ENCODE measurements around the gene AGK.

DNA sequence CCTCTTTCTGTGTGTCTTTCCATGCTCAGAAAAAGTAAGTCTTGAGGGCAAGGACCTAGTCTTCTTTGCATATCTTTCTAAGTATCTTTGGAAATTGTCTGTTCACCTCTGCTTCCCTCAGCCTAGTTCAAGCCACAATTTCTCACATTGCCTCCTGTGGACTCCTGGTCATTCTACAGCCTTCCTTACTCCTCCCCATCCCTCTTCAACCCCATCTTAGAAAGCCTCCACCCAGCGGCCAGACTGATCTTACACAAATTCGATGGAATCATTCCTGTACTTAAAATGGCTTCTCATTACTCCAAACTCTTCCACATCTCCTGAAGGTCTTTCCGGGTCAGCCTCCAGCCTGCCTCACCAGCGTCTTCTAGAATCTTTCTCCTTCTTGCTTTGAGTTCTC, 24.1 kb upstream of the AGK start:
- TF ChIP-seq, protein P1, sequence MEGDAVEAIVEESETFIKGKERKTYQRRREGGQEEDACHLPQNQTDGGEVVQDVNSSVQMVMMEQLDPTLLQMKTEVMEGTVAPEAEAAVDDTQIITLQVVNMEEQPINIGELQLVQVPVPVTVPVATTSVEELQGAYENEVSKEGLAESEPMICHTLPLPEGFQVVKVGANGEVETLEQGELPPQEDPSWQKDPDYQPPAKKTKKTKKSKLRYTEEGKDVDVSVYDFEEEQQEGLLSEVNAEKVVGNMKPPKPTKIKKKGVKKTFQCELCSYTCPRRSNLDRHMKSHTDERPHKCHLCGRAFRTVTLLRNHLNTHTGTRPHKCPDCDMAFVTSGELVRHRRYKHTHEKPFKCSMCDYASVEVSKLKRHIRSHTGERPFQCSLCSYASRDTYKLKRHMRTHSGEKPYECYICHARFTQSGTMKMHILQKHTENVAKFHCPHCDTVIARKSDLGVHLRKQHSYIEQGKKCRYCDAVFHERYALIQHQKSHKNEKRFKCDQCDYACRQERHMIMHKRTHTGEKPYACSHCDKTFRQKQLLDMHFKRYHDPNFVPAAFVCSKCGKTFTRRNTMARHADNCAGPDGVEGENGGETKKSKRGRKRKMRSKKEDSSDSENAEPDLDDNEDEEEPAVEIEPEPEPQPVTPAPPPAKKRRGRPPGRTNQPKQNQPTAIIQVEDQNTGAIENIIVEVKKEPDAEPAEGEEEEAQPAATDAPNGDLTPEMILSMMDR (IDR thresholded peaks at IDR 0.05) = no peak
- no peak for TF ChIP-seq EZH2 (IDR thresholded peaks at IDR 0.05; ENCODE audit: borderline replicate concordance, insufficient read depth, low read depth, low read length, poor library complexity, severe bottlenecking)
